HG03060 (cell line): Measurements from ENCODE around the gene DDI2.

Experiments used
- ATAC-seq: cut with Tn5 transposase; IDR thresholded peaks from one replicate; pipeline ENCODE4 v1.9.1; 2021; ENCODE audit warnings: low read depth, moderate number of reproducible peaks; ENCODE audit not compliant: unreplicated experiment

DDI2 gene

DNA sequence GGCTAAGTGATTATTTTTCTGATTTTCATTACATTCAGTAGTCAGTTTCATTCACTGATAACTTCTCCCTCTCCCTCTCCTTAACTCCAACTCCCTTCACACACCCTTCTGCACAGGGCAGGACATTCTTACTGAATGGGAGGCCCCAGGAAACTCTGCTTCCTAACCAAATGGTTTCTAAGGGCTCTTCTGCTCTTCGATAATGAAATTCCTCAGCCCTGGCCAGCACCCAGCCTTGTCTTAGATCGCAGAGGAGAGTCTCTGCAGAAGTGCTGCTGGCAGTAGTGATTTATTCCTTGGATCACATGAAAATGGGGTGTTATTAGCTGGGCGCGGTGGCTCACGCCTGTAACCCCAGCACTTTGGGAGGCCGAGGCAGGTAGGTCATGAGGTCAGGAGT lies 83.2 kb downstream of the DDI2 start:
- no peak for ATAC-seq

DNA sequence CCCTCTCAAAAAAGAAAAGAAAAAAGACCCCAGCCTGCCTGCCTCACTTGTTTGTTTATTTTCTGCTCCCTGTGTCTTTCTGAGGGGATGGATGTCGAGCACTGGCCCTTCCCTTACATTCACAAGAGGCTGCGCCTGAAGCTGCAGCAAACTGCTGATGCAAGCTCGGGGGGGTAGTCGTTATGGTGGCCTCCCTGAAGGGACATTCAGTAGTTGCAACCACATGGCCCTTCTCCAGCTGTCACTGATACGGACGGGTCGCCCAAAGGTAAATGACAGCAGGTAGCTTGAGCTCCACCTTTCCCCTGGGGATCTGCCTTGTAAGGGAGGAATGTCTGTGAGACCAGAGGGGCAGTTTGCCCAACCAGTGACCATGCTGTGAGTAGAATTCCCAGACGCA lies 84.5 kb downstream of the DDI2 start:
- ATAC-seq = no peak

DNA sequence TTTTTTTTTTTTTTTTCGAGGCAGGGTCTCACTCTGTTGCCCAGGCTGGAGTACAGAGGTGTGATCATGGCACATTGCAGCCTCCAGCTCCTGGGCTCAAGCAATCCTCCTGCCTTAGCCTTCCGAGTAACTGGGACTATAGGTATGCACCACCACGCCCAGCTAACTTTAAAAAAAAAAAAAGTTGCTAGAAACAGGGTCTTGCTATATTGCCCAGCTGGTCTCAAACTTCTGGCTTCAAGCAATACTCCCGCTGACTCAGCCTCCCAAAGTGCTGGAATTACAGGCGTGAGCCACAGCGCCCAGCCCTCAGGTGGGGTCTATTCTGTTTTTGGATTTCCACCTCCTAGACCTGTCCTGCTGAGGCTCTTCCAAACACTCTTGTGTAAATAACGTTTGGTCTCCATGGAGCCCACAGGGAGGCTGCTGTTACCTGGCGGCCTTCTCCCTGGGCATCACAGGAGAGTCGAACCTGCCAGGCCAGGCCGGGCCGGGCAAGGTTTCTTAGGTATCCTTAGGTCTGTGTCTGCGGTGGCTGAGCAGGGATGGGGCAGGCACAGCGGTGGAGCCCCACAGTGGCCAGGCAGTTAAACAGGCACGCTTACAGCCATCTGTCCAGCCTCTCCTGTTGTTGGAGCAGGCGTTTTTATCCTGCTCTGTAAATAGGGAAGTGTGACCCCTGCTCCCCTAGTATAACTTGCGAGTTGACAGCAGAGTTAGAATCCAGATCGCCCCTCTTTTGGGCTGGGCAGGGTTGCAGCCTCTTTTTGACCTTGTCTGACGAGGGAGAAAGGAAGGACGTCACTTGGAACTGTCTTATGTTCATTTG lies 85.7 kb downstream of the DDI2 start:
- no peak for ATAC-seq

DNA sequence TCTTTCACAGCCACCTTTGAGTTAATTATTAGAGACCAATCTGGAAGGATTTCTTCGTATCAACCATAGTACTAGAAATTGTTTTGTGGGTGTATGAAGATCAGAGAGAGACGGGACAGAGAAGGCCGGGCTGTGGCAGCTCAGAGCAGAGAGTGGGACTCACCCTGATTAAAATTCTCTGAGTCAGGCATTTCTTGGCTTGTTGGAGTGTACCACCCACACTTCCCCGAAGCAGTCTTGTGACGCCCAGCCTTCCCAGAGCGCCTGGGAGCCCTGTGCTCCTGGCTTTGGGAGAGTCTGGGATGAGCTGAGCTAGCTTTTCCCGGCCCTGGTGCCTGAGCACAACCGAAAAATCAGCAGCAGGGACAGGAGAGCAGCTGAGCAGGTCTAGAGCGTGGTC lies 86.3 kb downstream of the DDI2 start:
- ATAC-seq = no peak

DNA sequence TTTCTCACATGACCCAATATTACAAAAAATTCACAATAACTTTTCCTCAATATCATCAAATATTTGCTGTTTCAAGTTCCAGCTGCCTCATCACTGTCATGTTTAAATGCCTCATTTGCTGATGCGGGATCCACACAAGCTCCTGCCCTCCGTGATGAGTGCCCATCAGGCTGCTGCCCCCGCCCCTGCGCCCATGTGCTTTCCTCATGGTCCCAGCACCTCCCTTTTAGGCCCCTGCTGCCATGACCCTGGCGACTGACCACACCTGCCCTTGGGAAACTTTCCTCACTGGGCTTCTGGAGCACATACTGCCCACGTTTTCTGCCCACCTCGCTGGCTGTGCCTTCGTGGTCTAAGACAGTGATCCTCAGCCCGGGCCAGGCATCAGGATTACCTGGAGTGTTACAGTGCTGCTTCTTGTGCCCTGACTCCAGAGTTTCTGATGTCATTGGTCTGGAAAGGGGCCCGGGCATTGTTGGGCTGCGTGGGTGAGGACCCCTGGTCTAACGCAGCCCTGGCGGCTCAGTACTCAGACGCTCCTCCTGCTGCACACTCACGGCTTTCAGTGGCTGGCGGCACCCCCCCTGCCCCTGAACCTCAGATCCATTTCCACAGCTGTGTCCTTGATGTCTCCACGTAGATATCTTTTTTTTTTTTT lies 87.4 kb downstream of the DDI2 start:
- ATAC-seq = no peak

DNA sequence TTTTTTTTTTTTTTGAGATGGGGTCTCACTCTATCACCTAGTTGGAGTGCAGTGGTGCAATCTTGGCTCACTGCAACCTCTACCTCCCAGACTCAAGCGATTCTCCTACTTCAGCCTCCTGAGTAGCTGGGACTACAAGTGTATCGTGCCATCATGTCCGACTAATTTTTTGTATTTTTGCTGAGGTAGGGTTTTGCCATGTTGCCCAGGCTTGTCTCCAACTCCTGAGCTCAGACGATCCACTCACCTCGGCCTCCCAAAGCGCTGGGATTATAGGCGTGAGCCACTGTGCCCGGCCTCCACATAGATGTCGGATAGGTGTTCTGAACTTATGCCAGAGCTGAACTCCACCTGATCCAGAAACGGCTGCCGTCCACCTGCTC lies 87.9 kb downstream of the DDI2 start:
- ATAC-seq = no peak

DNA sequence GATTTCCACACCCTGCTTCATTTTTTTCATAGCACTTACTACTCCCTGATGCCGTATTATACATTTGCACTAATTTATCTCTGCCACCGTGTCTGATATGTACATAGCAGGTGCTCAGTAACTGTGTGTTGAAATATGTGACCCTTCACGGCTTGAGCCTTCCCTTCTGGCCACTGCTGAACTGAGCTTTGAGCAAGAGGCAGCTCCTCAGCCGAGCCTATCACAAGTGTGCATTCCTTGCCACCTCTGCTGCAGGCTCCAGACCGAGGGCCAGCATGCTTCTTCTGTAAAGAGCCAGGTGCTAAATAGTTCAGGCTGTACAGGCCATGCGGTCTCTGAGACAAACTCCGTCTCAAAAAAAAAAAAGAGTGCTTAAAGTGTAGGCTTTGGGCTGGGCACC lies 89.5 kb downstream of the DDI2 start:
- no peak for ATAC-seq

DNA sequence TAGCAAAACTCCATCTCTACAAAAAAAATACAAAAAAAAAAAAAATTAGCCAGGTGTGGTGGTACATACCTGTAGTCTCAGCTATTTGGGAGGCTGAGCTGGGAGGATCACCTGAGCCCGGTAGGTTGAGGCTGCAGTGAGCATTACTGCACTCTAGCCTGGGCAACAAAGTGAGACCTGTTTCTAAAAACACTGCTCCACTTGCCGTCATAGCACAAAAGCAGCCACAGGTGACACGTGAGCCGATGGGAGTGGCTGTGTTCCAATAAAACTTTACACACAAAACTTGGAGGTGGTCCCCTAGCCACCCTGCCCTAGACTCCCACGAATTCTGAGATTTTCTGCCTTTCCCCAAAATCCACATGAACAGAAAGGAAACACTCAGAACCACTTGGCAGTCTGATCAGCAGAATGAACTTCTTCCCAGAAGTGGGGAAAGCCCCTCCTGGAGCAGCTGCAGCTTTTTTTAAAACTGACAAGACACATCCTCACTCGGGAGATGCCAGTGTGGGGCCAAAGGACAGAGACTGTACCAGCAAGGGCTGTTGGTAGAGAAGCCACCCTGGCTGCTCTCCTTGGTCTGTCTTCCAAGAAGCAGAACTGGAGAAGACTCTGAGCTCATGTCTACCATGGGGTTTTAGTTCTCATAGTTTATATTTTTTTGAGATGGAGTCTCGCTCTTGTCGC lies 90.1 kb downstream of the DDI2 start:
- ATAC-seq = no peak

DNA sequence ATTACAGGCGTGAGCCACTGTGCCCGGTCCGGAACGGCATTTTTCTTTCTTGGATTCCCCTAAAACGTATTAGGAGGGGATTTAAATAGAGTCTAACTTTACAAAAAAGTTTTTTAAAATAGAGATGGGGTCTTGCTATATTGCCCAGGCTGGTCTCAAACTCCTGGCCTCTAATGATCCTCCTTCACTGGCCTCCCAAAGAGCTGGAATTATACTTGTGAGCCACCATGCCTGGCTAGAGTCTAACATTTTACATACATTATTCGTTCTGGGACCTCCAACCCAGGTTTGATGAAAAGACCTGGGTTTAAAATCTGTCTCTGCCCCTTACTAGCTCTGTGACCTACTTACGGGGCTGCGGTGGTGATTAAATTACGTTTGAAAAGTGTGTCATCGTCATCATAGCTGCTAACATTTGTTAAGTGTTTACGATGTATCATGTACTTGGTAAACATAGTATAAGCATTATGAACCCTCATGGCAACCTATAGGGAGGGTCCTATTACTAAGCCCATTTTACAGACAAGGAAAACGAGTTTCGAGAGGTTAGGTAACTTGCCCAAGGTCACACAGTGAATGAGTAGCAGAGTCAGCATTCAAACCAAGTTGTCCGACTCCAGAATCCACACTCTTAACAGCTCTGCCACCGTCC lies 91.4 kb downstream of the DDI2 start:
- no peak for ATAC-seq

DNA sequence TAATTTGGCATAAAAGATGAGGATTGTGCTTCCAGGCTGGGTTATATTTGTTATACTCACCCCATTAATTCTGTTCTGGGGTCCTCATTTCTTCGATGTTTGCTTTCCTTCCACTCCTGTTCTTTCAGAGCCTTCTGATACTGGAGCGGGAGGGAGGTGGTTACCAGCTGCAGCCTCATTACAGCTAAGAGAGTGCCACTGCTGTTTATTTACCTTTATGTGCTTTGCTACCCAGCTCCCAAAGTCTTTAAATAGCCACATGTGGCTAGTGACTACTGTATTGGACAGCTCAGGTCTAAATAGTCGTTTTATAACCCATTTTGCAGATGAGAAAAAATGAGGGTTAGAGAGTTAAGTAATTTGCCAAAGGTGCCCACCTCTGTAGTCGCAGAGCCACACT lies 92.0 kb downstream of the DDI2 start:
- no peak for ATAC-seq

DNA sequence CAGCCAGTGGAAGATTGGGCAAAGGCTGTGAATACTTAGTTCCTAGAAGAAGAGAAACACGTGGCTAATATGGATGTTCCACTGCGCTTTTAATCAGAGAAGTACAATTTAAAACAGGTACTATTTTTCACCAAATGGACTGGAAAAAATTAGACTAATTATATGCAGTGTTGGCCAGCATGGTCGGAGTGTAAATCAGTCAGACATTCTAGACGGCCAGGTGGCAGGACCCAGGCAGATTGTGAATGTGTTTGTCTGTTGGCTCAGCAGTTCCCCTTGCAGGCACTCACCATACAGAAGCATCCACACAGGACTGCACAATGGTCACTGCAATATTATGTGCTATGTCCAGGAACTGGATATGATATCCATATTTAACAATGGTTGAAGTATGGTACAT lies 94.9 kb downstream of the DDI2 start:
- ATAC-seq = no peak

DNA sequence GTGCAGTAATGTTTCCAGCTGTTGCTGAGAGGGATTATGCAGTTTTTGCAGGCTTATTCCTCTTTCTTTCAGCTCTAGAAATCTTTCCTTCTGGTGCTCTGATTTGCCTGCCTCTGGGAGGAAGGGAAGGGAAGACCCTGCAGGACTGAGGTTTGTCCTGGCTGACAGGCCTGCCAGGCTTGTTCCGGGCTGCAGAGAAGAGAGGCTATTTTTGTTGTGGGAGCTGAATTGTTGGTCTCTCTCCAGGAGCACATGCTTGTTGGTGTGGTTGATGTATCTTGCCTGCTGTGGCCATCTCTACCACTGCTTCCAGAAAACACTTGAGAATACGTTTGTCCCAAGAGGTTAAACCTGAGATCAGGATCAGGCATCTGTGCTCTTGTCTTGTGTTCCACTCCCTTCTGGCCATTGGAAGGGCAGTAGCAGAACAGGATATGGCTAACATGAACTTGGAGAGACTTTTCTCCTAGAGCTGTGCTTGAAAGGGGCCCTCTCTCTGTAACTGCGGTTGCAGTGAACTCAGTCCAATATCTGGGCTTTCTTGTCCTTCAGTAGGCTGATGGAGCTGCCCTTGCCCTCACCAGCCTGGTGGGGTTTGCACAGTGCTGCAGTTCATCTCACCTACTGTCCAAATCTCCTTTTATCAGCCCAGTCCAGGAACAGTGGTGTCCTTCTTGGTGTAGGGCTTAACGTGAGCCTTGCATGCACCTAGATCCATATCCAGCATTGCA lies 97.3 kb downstream of the DDI2 start:
- no peak for ATAC-seq

DNA sequence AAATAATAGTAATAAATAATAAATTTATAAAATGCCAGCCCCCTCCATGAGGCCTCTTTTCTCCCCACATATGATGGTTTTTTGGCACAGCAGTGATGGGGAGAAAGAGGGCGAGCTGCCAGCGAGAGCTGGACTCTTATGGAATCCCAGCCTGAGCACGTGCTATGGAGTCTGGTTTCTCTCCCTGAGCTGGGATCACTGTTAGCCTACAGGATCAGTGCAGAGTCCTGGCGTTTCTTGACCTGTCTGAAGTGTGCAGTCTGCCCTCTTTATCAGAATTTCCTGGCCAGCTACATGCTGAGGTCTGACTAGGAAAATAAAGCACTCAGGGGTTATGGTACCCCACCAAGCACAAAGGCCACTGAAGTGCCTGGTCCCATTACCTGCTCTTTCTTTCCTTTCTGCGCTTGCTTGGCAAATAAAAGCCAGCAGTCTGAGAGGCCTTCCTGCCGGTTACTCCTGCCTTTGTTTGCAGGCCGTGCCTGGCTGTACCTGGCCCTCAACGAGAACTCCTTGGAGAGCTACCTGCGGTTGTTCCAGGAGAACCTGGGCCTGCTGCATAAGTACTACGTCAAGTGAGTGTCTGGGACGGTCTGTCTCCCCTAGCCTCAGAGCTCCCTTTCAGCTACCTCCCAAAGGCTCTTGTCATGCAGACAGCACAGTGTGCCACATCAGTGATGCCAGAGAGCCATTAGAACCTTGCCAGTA lies 100.3 kb downstream of the DDI2 start:
- no peak for ATAC-seq

DNA sequence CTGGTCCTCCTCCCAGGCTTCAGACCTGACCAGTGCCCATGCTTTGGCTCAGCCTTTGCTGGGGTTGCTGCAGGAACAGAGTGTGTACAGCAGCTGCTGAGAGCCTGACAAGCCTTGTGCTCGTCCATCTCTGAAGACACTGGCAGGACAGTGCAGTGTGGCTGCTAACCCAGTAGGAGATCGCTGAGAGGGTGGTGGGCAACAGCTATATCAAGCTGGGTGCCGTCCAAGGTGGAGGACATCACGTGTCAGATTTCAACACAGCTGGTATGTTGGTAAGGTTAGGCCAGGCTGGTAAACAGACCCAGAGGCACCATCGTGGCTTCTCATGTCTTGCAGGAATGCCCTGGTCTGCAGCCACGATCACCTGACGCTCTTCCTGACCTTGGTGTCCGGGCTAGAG lies 100.9 kb downstream of the DDI2 start:
- ATAC-seq = no peak
